Esophagus muscularis mucosa (tissue), 4 donors: ENCODE data around the gene ZEB2.

Experiments used
- CTCF ChIP-seq, 3 experiments: fragments of 200-600 bp in 2 of 3; fragments of 450-650 bp in 1 of 3; sonication (generic) in 2 of 3; IDR thresholded peaks; one replicate each; pipeline ENCODE4 v1.5.1; 2017 to 2019; ENCODE audit warnings: antibody characterized with exemption in 3 of 3, mild to moderate bottlenecking in 2 of 3, moderate library complexity in 1 of 3
- EP300 ChIP-seq: sonication (generic); formaldehyde crosslinking; IDR thresholded peaks from one replicate; pipeline ENCODE4 v1.6.1; 2017; ENCODE audit warnings: antibody characterized with exemption
- POLR2A ChIP-seq: fragments of 450-650 bp; IDR thresholded peaks from one replicate; pipeline ENCODE4 v1.6.1; 2017; ENCODE audit warnings: antibody characterized with exemption, moderate library complexity, mild to moderate bottlenecking, low read depth
- POLR2AphosphoS5 ChIP-seq, 2 donors: sonication (generic); formaldehyde crosslinking; IDR thresholded peaks; one replicate each; pipeline ENCODE4 v1.6.1; 2017; ENCODE audit warnings: antibody characterized with exemption in 2 of 2

- no peak for TF ChIP-seq POLR2A
- no peak for TF ChIP-seq CTCF (IDR thresholded peaks at IDR 0.05)
- TF ChIP-seq POLR2AphosphoS5 (IDR thresholded peaks at IDR 0.05) = no peak
- no peak for TF ChIP-seq EP300
Observed at GRCh38 chr2:144455987-144456386, 63.9 kb downstream of the ZEB2 start.
